Fibroblast of villous mesenchyme (primary cell): ENCODE measurements around the gene ZNF223. TPM values are rescaled to one million over a fixed set of nuclear protein-coding genes. Genes with fewer than 3 reads are reported as not detected.

ENCODE experiments used
- DNase-seq: peaks from one replicate; pipeline ENCODE4 v3.0.0-alpha.2; 2010; ENCODE audit warnings: low read depth
- H3K4me3 ChIP-seq: 2 replicates; pipeline ENCODE4 v1.5.1; 2011; ENCODE audit warnings: low read depth, mild to moderate bottlenecking, low read length
- CTCF ChIP-seq: IDR thresholded peaks from 2 replicates; pipeline ENCODE4 v1.5.1; 2012; ENCODE audit warnings: low read depth, mild to moderate bottlenecking, low read length; ENCODE audit not compliant: insufficient read depth
- total RNA-seq: library from RNA; depleted of rRNA; stranded (reverse); fragments of >200 nt; gene quantifications from 2 replicates; pipeline ENCODE4 v1.2.3, GENCODE V29; 2012

The ZNF223 gene
- total RNA-seq, 1 donor, result 5.6 TPM

GRCh38 chr19:44010468-44010867 is 41.4 kb upstream of the ZNF223 start:
- H3K4me3 ChIP-seq, result no peak overlapping the region
- no peak for TF ChIP-seq CTCF
- DNase-seq, result no peak

GRCh38 chr19:44019498-44019897 is 32.3 kb upstream of the ZNF223 start:
- no peak overlapping the region for H3K4me3 ChIP-seq
- DNase-seq, result no peak
- no peak for TF ChIP-seq CTCF

- no peak for TF ChIP-seq CTCF
- H3K4me3 ChIP-seq, result no peak overlapping the region
- DNase-seq, result no peak
Observed at GRCh38 chr19:44021221-44021620, 30.6 kb upstream of the ZNF223 start.

- H3K4me3 ChIP-seq, result peak overlapping the region; percentile 84
- no peak for TF ChIP-seq CTCF
- DNase-seq, result no peak
Observed at GRCh38 chr19:44024900-44025216, 27.0 kb upstream of the ZNF223 start.

GRCh38 chr19:44025217-44025936 is 26.5 kb upstream of the ZNF223 start, which contains the start of gene ZNF222:
TSS of gene ZNF222 (plus strand) at chr19:44025379. CDS start at chr19:44025437, 58 bp downstream.
- peak; percentile 93 for DNase-seq
- TF ChIP-seq CTCF, result no peak
- peak within 1 kb of the TSS; percentile 84 for H3K4me3 ChIP-seq

- no peak for TF ChIP-seq CTCF
- no peak for DNase-seq
- H3K4me3 ChIP-seq, result no peak overlapping the region
Observed at GRCh38 chr19:44026622-44027021, 25.2 kb upstream of the ZNF223 start.

- TF ChIP-seq CTCF, result no peak
- DNase-seq, result no peak
- H3K4me3 ChIP-seq, result no peak overlapping the region
Observed at GRCh38 chr19:44032001-44032610, 19.7 kb upstream of the ZNF223 start.
